Activated CD8-positive, alpha-beta T cell treated with anti-CD3 and anti-CD28 coated beads for 36 hours (primary cell): Measurements from ENCODE around the gene UBA52. TPM values are rescaled to one million over a fixed set of nuclear protein-coding genes. Genes with fewer than 3 reads are reported as not detected.
A peak's percentile ranks its signal among the peaks of the same experiment; 100 is the strongest.

Source experiments
- ATAC-seq: fragments of 200-7000 bp; cut with Tn5 transposase; one replicate; pipeline ENCODE4 v1.10.0; 2021; ENCODE audit warnings: mild to moderate bottlenecking, moderate library complexity
- CTCF ChIA-PET: fragments of 350-600 bp; sonication (Branson Sonifier 250); formaldehyde crosslinking; loops from one replicate; lab custom pipeline; 2021; ENCODE audit warnings: antibody characterized with exemption; lab: Charles Lee
- POLR2A ChIA-PET: fragments of 350-600 bp; sonication (Branson Sonifier 250); formaldehyde crosslinking; loops from one replicate; lab custom pipeline; 2021; ENCODE audit warnings: antibody characterized with exemption; lab: Charles Lee
- DNase-seq: peaks from one replicate; pipeline ENCODE4 v3.0.0-alpha.2; 2020
- H3K27ac Mint-ChIP-seq: one replicate; pipeline ENCODE4 v1.8.0; 2021; ENCODE audit warnings: mild to moderate bottlenecking, mixed read lengths
- H3K27me3 Mint-ChIP-seq: one replicate; pipeline ENCODE4 v1.8.0; 2021; ENCODE audit warnings: mixed read lengths
- H3K36me3 Mint-ChIP-seq: one replicate; pipeline ENCODE4 v1.8.0; 2021; ENCODE audit warnings: low read depth, mixed read lengths
- H3K4me1 Mint-ChIP-seq: one replicate; pipeline ENCODE4 v1.8.0; 2021; ENCODE audit warnings: low read depth, mixed read lengths
- H3K4me3 Mint-ChIP-seq: one replicate; pipeline ENCODE4 v1.8.0; 2021; ENCODE audit warnings: mild to moderate bottlenecking, moderate library complexity, mixed read lengths
- H3K9me3 Mint-ChIP-seq: one replicate; pipeline ENCODE4 v1.8.0; 2021; ENCODE audit warnings: mixed read lengths
- intact Hi-C: fragments of 100-400 bp; cut with micrococcal nuclease; formaldehyde crosslinking; loops from one replicate; pipeline ENCODE4 v1.10.0; 2022
- total RNA-seq, 2 experiments: library from RNA; stranded (reverse); gene quantifications; one replicate each; pipeline ENCODE4 v1.2.3, GENCODE V29; 2021
- TF ChIP-seq, protein P1 (sequence below): fragments of 200-600 bp; IDR thresholded peaks from one replicate; pipeline ENCODE4 v1.8.0; 2022; ENCODE audit warnings: antibody characterized with exemption, mild to moderate bottlenecking

The UBA52 gene
- total RNA-seq, 2 experiments from 2014 or later = 1,795 to 1,837 TPM

DNA sequence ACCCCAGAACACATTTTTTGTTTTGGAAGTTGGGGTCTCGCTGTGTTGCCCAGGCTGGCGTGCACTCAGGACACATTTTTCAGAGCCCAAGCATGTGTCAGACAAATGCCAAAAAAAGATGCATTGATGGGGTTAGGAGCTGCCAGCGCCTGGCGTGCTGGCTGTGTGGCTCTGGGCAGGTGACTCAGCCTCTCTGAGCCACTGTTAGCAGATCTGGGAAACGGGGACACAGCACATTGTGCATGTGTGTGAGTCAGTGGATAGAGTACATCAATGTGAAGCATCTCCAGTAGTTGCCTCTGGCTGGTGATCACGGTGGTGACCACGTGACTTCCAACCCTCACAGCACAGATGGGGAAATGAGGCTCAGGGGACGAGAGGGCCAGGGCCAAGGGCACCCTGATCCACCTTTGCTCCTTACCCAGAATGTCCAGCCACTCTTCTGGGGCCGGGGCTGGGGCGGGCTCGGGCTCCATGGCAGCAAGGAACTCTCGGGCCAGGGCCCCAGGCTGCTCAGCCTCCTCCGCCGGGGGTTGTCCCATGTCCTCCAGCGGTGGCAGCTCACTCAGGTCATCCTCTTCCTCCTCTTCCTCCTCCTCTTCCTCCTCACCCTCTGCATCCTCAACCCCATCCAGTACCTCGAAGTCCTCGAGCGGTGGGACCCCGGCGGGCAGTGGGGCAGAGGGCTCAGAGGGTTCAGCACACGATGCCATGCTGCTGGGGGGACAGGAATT is 30.2 kb upstream of the UBA52 start:
- DNase-seq (peak; percentile 19), ATAC-seq (no peak)

DNA sequence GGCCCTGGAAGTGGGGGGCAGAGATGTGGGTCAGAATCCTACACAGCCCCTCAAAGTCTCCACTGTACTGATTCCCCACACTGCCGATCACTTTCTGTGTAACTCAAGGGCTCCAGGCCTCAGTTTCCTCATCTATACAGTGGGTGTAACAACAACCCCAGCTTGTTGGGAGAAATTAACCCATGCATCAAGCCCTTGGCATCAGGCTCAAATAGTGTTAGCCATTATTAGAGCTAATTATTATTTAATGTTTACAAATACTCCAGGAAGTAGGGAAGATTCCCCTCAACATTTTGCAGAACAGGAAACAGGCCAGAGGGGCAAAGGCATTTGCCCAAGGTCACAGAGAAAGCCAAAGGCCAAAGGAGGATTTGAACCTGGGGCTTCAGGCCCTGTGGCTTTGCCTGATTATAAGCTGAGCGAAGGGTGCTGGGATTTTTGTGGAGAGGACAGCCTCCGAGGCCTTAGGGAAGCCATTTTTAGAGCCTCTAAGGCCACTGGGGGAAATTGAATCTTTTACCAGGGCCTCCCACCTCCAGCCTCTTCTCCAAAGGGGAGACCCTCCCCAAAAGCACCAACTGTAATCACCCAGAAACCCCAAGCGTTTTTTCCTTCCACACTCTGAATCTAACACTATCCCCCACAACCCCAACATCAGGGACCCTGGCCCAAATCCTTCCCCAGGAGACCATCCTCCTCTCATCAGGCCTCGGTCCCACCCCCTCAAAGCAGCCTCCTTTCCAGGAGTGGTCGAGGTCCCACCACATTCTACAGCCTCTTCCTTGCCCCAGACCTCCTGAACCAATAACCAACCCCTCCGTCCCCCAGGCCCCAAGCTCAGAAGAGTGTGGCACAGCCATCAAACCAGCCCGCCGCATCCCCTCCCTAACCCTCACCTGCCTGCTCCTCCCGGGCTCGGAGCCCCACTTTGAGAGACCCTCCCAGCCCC is 29.4 kb upstream of the UBA52 start:
- peaks cover 22% of the 10 kb centered on the region for H3K4me1 Mint-ChIP-seq
- peak overlapping the region; percentile 94 for H3K27ac Mint-ChIP-seq
- ChIA-PET CTCF (interaction anchor here (1.2 to 1.7 kb wide), 2 partner anchors 19 to 154 kb away, joined by 3 to 4 read pairs; no protein-coding TSS in a partner anchor), POLR2A (interaction anchor here (0.8 to 3.1 kb wide), 4 partner anchors 15 to 260 kb away, joined by 3 to 25 read pairs (median 4); partner anchors contain the start of gene UBA52)
- ATAC-seq = no peak
- TF ChIP-seq, protein P1, sequence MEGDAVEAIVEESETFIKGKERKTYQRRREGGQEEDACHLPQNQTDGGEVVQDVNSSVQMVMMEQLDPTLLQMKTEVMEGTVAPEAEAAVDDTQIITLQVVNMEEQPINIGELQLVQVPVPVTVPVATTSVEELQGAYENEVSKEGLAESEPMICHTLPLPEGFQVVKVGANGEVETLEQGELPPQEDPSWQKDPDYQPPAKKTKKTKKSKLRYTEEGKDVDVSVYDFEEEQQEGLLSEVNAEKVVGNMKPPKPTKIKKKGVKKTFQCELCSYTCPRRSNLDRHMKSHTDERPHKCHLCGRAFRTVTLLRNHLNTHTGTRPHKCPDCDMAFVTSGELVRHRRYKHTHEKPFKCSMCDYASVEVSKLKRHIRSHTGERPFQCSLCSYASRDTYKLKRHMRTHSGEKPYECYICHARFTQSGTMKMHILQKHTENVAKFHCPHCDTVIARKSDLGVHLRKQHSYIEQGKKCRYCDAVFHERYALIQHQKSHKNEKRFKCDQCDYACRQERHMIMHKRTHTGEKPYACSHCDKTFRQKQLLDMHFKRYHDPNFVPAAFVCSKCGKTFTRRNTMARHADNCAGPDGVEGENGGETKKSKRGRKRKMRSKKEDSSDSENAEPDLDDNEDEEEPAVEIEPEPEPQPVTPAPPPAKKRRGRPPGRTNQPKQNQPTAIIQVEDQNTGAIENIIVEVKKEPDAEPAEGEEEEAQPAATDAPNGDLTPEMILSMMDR = no peak
- peak; percentile 36 for DNase-seq
- H3K36me3 Mint-ChIP-seq = peaks cover 29% of the 10 kb centered on the region
- H3K9me3 Mint-ChIP-seq = no peaks in the 10 kb centered on the region
- H3K4me3 Mint-ChIP-seq = peak overlapping the region; percentile 90
- intact Hi-C loops = no loop called here
- no peaks in the 10 kb centered on the region for H3K27me3 Mint-ChIP-seq

More for the DNA sequence above, 30.2 kb upstream of the UBA52 start:
- CTCF ChIA-PET = interaction anchor here (1.2 to 1.7 kb wide), 2 partner anchors 18 to 153 kb away, joined by 3 to 4 read pairs; no protein-coding TSS in a partner anchor
- TF ChIP-seq, protein P1 = no peak
- peak overlapping the region; percentile 94 for H3K27ac Mint-ChIP-seq
- H3K27me3 Mint-ChIP-seq = no peaks in the 10 kb centered on the region
- H3K36me3 Mint-ChIP-seq = peaks cover 36% of the 10 kb centered on the region
- H3K4me1 Mint-ChIP-seq = peaks cover 22% of the 10 kb centered on the region
- no peaks in the 10 kb centered on the region for H3K9me3 Mint-ChIP-seq
- POLR2A ChIA-PET = interaction anchor here (3.1 kb wide), 1 partner anchor 30 kb away, joined by 25 read pairs; the partner anchor contains the start of gene UBA52
- peak overlapping the region; percentile 90 for H3K4me3 Mint-ChIP-seq
- intact Hi-C loops = no loop called here

DNA sequence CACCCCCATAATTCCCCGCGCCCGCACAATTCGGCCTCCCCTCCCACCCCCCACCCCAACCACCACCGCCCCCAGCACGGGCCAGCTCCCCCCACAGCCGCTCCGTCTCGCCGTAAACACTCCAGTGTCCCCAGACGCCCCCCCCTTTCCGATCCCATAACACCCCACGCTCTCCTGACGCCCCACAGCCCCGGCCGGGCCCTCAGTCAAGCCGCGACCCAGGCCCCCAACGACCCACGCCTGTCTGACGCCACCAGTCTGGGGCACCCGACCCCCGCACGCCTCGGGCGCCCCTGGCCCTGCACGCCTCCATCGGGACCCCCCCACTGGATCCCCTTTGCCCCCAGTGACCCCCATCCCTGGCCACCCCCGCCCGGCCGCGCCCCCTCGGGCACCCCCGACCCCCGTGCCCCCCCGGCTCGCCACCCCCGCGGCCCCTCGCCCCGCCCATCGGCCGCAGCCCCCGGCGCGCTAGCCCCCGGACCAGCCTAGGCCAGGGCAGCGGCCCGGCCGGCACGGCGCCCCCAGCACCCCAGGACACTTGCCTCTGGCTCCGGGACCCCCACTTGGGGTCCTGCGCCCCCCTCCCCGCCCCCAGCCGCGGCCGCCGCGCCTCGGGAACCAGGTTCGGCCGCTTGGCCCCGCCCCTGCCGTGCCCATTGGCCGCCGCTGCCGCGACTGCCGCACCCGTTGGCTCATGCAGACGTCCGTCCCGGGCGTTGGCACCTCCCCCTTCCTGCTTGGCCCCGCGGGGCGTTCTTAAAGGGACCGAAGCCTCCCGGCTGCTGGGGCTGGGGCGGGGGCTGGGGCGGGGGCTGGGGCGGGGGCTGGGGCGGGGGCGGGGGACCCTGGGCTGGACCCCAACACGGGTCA is 28.5 kb upstream of the UBA52 start, which contains the start of gene FKBP8:
TSS of gene FKBP8 (minus strand) at position 633 of the 873 bp plus-strand sequence. CDS start 1,603 bp downstream, outside the sequence.
- POLR2A ChIA-PET = interaction anchor here (0.7 to 3.1 kb wide), 14 partner anchors 11 to 261 kb away, joined by 3 to 25 read pairs (median 4); partner anchors contain the start of genes KXD1, REX1BD and UBA52
- ATAC-seq = peak; percentile 96
- Mint-ChIP-seq H3K27me3 (no peaks in the 10 kb centered on the region), H3K4me1 (peaks cover 22% of the 10 kb centered on the region), H3K4me3 (peak within 1 kb of the TSS; percentile 90), H3K36me3 (peaks cover 20% of the 10 kb centered on the region), H3K9me3 (no peaks in the 10 kb centered on the region), H3K27ac (peak within 1 kb of the TSS; percentile 98)
- DNase-seq = peak; percentile 97
- intact Hi-C loops = no loop called here
- CTCF ChIA-PET = interaction anchor here (1.1 to 2.3 kb wide), 7 partner anchors 13 to 155 kb away, joined by 3 to 13 read pairs (median 4); partner anchors contain the start of gene KXD1
- TF ChIP-seq, protein P1 = no peak

DNA sequence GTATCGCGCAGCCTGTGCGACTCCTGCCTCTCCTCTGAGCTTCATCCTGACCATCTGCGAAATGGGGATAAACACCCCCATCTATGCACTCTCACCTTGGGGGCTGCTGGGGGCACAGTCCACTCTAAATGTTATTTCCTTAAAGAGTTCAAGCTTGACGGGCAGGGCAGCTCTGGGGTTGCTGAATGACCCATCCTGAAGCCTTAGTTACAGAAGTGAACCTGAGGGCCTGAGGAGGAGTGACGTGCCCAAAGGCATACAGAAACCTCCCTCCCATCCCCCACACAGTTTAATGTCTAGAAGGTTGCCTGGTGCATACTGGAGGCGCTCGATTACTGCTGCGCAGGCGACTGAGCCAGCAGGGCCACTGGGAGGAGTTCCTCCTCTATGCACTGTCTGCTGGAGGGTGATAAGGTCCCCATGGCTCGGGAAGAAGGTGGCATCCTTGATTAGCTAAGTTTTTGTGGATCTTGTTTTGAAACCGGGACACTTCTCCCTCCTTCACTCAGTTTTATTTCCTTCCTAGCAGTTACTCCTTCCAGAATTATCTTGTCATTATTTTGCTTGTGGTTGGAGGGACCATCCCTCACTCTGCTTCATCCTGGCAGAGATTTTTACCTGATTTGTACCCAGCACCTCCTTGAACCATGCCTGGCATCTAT is 27.7 kb upstream of the UBA52 start:
- ATAC-seq = peak; percentile 90
- TF ChIP-seq, protein P1 = no peak
- Mint-ChIP-seq H3K27me3 (no peaks in the 10 kb centered on the region), H3K4me3 (peak overlapping the region; percentile 90), H3K4me1 (peaks cover 22% of the 10 kb centered on the region), H3K27ac (peak overlapping the region; percentile 98), H3K36me3 (peaks cover 16% of the 10 kb centered on the region), H3K9me3 (no peaks in the 10 kb centered on the region)
- DNase-seq = peak; percentile 91
- ChIA-PET POLR2A (interaction anchor here (0.7 to 3.1 kb wide), 16 partner anchors 10 to 97 kb away, joined by 3 to 25 read pairs (median 4); partner anchors contain the start of genes ELL, KXD1, REX1BD and UBA52), CTCF (interaction anchor here (1.1 to 2.3 kb wide), 8 partner anchors 9 to 94 kb away, joined by 3 to 13 read pairs (median 6); partner anchors contain the start of genes KXD1 and UBA52)
- intact Hi-C loops = no loop called here
